Astrocyte (in vitro differentiated cells and primary cell): ENCODE results near the gene FXYD7. TPM values are rescaled to one million over a fixed set of nuclear protein-coding genes. Genes with fewer than 3 reads are reported as not detected.
A peak's percentile ranks its signal among the peaks of the same experiment; 100 is the strongest.

Source experiments
- DNase-seq: peaks from one replicate; pipeline ENCODE4 v3.0.0-alpha.2; 2010; ENCODE audit warnings: low read depth
- FAIRE-seq: peaks from 2 replicates; lab custom pipeline; 2011; peaks lifted over from hg19 to GRCh38; lab: Jason Lieb, UNC
- H2AFZ ChIP-seq: 2 replicates; pipeline ENCODE4 v1.6.0; 2012; ENCODE audit warnings: low read depth, low read length, inconsistent platforms
- H3K27ac ChIP-seq: 2 replicates; pipeline ENCODE4 v1.5.1; 2011; ENCODE audit warnings: low read depth, low read length, inconsistent platforms
- H3K27me3 ChIP-seq: 2 replicates; pipeline ENCODE4 v1.6.0; 2011; ENCODE audit warnings: low read length, inconsistent platforms; ENCODE audit not compliant: insufficient read depth
- H3K36me3 ChIP-seq: 2 replicates; pipeline ENCODE4 v1.5.1; 2011; ENCODE audit warnings: low read length, inconsistent platforms; ENCODE audit not compliant: insufficient read depth
- H3K4me1 ChIP-seq: 2 replicates; pipeline ENCODE4 v1.5.1; 2011; ENCODE audit warnings: low read length, inconsistent platforms; ENCODE audit not compliant: insufficient read depth
- H3K4me2 ChIP-seq: 2 replicates; pipeline ENCODE4 v1.6.0; 2012; ENCODE audit warnings: low read length, inconsistent platforms
- H3K4me3 ChIP-seq: 2 replicates; pipeline ENCODE4 v1.5.1; 2011; ENCODE audit warnings: low read depth, mild to moderate bottlenecking, low read length, inconsistent platforms; ENCODE audit not compliant: insufficient read depth
- H3K79me2 ChIP-seq: 2 replicates; pipeline ENCODE4 v1.6.0; 2012; ENCODE audit warnings: mild to moderate bottlenecking, low read length, inconsistent platforms; ENCODE audit not compliant: insufficient read depth
- H3K9ac ChIP-seq: 2 replicates; pipeline ENCODE4 v1.6.0; 2012; ENCODE audit warnings: mild to moderate bottlenecking, low read length, inconsistent platforms
- H3K9me3 ChIP-seq: 2 replicates; pipeline ENCODE4 v1.5.1; 2012; ENCODE audit warnings: low read depth, mild to moderate bottlenecking, low read length, inconsistent platforms; ENCODE audit not compliant: insufficient read depth
- H4K20me1 ChIP-seq: 2 replicates; pipeline ENCODE4 v1.6.0; 2012; ENCODE audit warnings: low read length, inconsistent platforms; ENCODE audit not compliant: insufficient read depth
- H3K27ac Mint-ChIP-seq: one replicate; pipeline ENCODE4 v1.8.0; 2021; ENCODE audit warnings: mild to moderate bottlenecking, mixed read lengths; ENCODE audit not compliant: unreplicated experiment
- H3K27me3 Mint-ChIP-seq: one replicate; pipeline ENCODE4 v1.8.0; 2021; ENCODE audit warnings: low read depth, mixed read lengths; ENCODE audit not compliant: unreplicated experiment
- H3K36me3 Mint-ChIP-seq: one replicate; pipeline ENCODE4 v1.8.0; 2021; ENCODE audit warnings: low read depth, mixed read lengths; ENCODE audit not compliant: unreplicated experiment
- H3K4me1 Mint-ChIP-seq: one replicate; pipeline ENCODE4 v1.8.0; 2021; ENCODE audit warnings: low read depth, mixed read lengths; ENCODE audit not compliant: unreplicated experiment
- H3K4me3 Mint-ChIP-seq: one replicate; pipeline ENCODE4 v1.8.0; 2021; ENCODE audit warnings: mild to moderate bottlenecking, moderate library complexity, mixed read lengths; ENCODE audit not compliant: unreplicated experiment
- H3K9me3 Mint-ChIP-seq: one replicate; pipeline ENCODE4 v1.8.0; 2021; ENCODE audit warnings: mild to moderate bottlenecking, mixed read lengths; ENCODE audit not compliant: unreplicated experiment
- CTCF ChIP-seq: IDR thresholded peaks from 2 replicates; pipeline ENCODE4 v1.5.1; 2011; ENCODE audit warnings: low read depth, mild to moderate bottlenecking, inconsistent platforms, low read length, moderate library complexity; ENCODE audit not compliant: insufficient read depth
- EZH2 ChIP-seq: IDR thresholded peaks from 2 replicates; pipeline ENCODE4 v1.6.1; 2012; ENCODE audit warnings: mild to moderate bottlenecking, low read length, inconsistent platforms; ENCODE audit not compliant: insufficient read depth
- total RNA-seq: library from RNA; stranded (reverse); gene quantifications from 2 replicates; pipeline ENCODE4 v1.2.1, GENCODE V29; 2021

The FXYD7 gene
- total RNA-seq, 1 donor from 2014 or later: not detected

- Histone ChIP-seq H3K9me3 (peaks cover 18% of the 10 kb centered on the region), H3K27me3 (no peaks in the 10 kb centered on the region), H3K9ac (no peak overlapping the region), H2AFZ (no peak overlapping the region), H3K79me2 (peaks cover 4% of the 10 kb centered on the region), H3K36me3 (peaks cover 71% of the 10 kb centered on the region), H4K20me1 (peaks cover 13% of the 10 kb centered on the region), H3K4me2 (no peak overlapping the region), H3K27ac (no peak overlapping the region), H3K4me1 (no peaks in the 10 kb centered on the region), H3K4me3 (no peak overlapping the region)
- Mint-ChIP-seq H3K27ac (no peak overlapping the region), H3K4me1 (peaks cover 1% of the 10 kb centered on the region), H3K4me3 (no peak overlapping the region), H3K36me3 (peaks cover 58% of the 10 kb centered on the region), H3K9me3 (peaks cover 28% of the 10 kb centered on the region), H3K27me3 (no peaks in the 10 kb centered on the region)
- no peak for FAIRE-seq
- no peak for TF ChIP-seq CTCF
- TF ChIP-seq EZH2: no peak
- no peak for DNase-seq
Observed at GRCh38 chr19:35161434-35161743, 18.3 kb downstream of the FXYD7 start.

- H3K4me3 ChIP-seq: no peak overlapping the region
- peaks cover 18% of the 10 kb centered on the region for H3K9me3 ChIP-seq
- H3K27ac ChIP-seq: no peak overlapping the region
- H2AFZ ChIP-seq: no peak overlapping the region
- no peaks in the 10 kb centered on the region for H3K79me2 ChIP-seq
- Mint-ChIP-seq H3K9me3 (peaks cover 31% of the 10 kb centered on the region), H3K27ac (no peak overlapping the region), H3K4me3 (no peak overlapping the region), H3K4me1 (peaks cover 1% of the 10 kb centered on the region), H3K36me3 (peaks cover 58% of the 10 kb centered on the region), H3K27me3 (no peaks in the 10 kb centered on the region)
- H3K4me1 ChIP-seq: no peaks in the 10 kb centered on the region
- H3K4me2 ChIP-seq: no peak overlapping the region
- no peak for FAIRE-seq
- peaks cover 4% of the 10 kb centered on the region for H4K20me1 ChIP-seq
- no peaks in the 10 kb centered on the region for H3K27me3 ChIP-seq
- no peak for TF ChIP-seq EZH2
- TF ChIP-seq CTCF: no peak
- DNase-seq: peak; percentile 51
- no peak overlapping the region for H3K9ac ChIP-seq
- H3K36me3 ChIP-seq: peaks cover 75% of the 10 kb centered on the region
Observed at GRCh38 chr19:35162471-35163326, 19.6 kb downstream of the FXYD7 start.

GRCh38 chr19:35164418-35164817 lies 21.4 kb downstream of the FXYD7 start:
- no peak overlapping the region for H3K9ac ChIP-seq
- H3K27ac ChIP-seq: no peak overlapping the region
- H3K4me3 Mint-ChIP-seq: no peak overlapping the region
- TF ChIP-seq CTCF: no peak
- TF ChIP-seq EZH2: no peak
- H3K4me1 ChIP-seq: no peaks in the 10 kb centered on the region
- DNase-seq (no peak), FAIRE-seq (no peak)
- H4K20me1 ChIP-seq: peaks cover 4% of the 10 kb centered on the region
- H3K27me3 ChIP-seq: no peaks in the 10 kb centered on the region
- H3K9me3 ChIP-seq: peaks cover 18% of the 10 kb centered on the region
- peaks cover 33% of the 10 kb centered on the region for H3K9me3 Mint-ChIP-seq
- peaks cover 55% of the 10 kb centered on the region for H3K36me3 Mint-ChIP-seq
- no peak overlapping the region for H3K4me2 ChIP-seq
- H3K4me3 ChIP-seq: no peak overlapping the region
- peaks cover 63% of the 10 kb centered on the region for H3K36me3 ChIP-seq
- H3K27ac Mint-ChIP-seq: no peak overlapping the region
- H3K27me3 Mint-ChIP-seq: no peaks in the 10 kb centered on the region
- H2AFZ ChIP-seq: no peak overlapping the region
- no peaks in the 10 kb centered on the region for H3K79me2 ChIP-seq
- peaks cover 4% of the 10 kb centered on the region for H3K4me1 Mint-ChIP-seq
